K562 (cell line): ENCODE data around the gene C2CD2. TPM values are rescaled to one million over a fixed set of nuclear protein-coding genes. Genes with fewer than 3 reads are reported as not detected.

ENCODE experiments used
- BRF1 ChIP-seq: IDR thresholded peaks from 3 replicates; pipeline ENCODE4 v1.6.1; 2011; ENCODE audit warnings: borderline replicate concordance, mild to moderate bottlenecking; ENCODE audit not compliant: insufficient read length; ENCODE audit errors: extremely low read depth
- E2F5 ChIP-seq: sonication (generic); formaldehyde crosslinking; IDR thresholded peaks from 2 replicates; pipeline ENCODE4 v1.8.0; 2022; ENCODE audit warnings: mild to moderate bottlenecking, missing genetic modification reagents
- MAX ChIP-seq: sonication (generic); formaldehyde crosslinking; IDR thresholded peaks from 2 replicates; pipeline ENCODE4 v1.9.0; 2022; ENCODE audit warnings: mild to moderate bottlenecking, missing genetic modification reagents
- PTRF ChIP-seq: fragments of 450-650 bp; IDR thresholded peaks from 2 replicates; pipeline ENCODE4 v1.6.1; 2016; ENCODE audit warnings: mild to moderate bottlenecking, missing genetic modification characterization, missing compliant biosample characterization
- RREB1 ChIP-seq: fragments of 250-450 bp; sonication (Bioruptor Pico); IDR thresholded peaks from 2 replicates; pipeline ENCODE4 v1.4.0; 2020
- TEAD2 ChIP-seq: fragments of 450-650 bp; IDR thresholded peaks from 2 replicates; pipeline ENCODE4 v1.6.1; 2016; ENCODE audit warnings: missing genetic modification characterization, control low read depth, missing compliant biosample characterization
- polyA plus RNA-seq, 8 experiments: library from polyadenylated mRNA; depleted of rRNA in 4 of 8; stranded (reverse) in 5 of 8; unstranded in 3 of 8; fragments of >200 nt; fragmentation: Nextera tagmentation in 2 of 8; fragmentation: Illumina TruSeq in 1 of 8; extraction: Ambion mirVana in 2 of 8; extraction: Trizol in 1 of 8; gene quantifications; 2 replicates each; pipeline versions ENCODE4 v1.2.1 to v1.2.3, GENCODE V29; 2011 to 2014; ENCODE audit warnings: inconsistent platforms in 1 of 8, missing spikeins in 1 of 8
- total RNA-seq, 7 experiments: library from RNA; depleted of rRNA in 6 of 7; stranded (reverse); fragments of >200 nt in 6 of 7; fragmentation: Illumina TruSeq in 2 of 7; extraction: Trizol in 2 of 7; gene quantifications; 2 replicates each; pipeline versions ENCODE4 v1.2.1 to v1.2.3, GENCODE V29; 2011 to 2021; ENCODE audit warnings: low replicate concordance in 1 of 7

Gene C2CD2
- total and polyA plus RNA-seq, 9 of the 15 experiments (the other 6 are each of a cell fraction or from before 2014, with no cell fraction given): 1.3 to 21.6 (median 12.1) TPM

GRCh38 chr21:41914965-41915364 lies 38.9 kb downstream of the C2CD2 start (continued):
- TF ChIP-seq RREB1 (no peak), BRF1 (no peak), TEAD2 (no peak), E2F5 (CRISPR knock-in tag) (no peak), PTRF (tag) (no peak), MAX (CRISPR knock-in tag) (no peak)
